Caco-2 (cell line): ENCODE results near the gene PLXNA4. TPM values are rescaled to one million over a fixed set of nuclear protein-coding genes. Genes with fewer than 3 reads are reported as not detected.

Source experiments
- BruUV-seq: library from RNA; stranded (reverse); fragments of 400-500 nt; replicated peaks from 2 replicates; lab custom pipeline; 2021; lab: Mats Ljungman, UMichigan
- CTCF ChIA-PET: fragments of 300-600 bp; sonication (Branson Sonifier 250); formaldehyde crosslinking; loops from one replicate; lab custom pipeline; 2022; ENCODE audit warnings: antibody characterized with exemption; lab: Charles Lee
- POLR2A ChIA-PET: fragments of 300-600 bp; sonication (Branson Sonifier 250); formaldehyde crosslinking; loops from one replicate; lab custom pipeline; 2022; ENCODE audit warnings: antibody characterized with exemption; lab: Charles Lee
- DNase-seq, 2 experiments: peaks; one replicate each; pipeline versions ENCODE4 v3.0.0 to v3.0.0-alpha.2; 2020 to 2022
- H3K27me3 ChIP-seq: replicated peaks from 2 replicates; pipeline ENCODE4 v1.6.0; 2011; ENCODE audit warnings: low read length; ENCODE audit not compliant: control insufficient read depth, insufficient read depth
- H3K36me3 ChIP-seq: 2 replicates; pipeline ENCODE4 v1.5.1; 2011; ENCODE audit warnings: low read length; ENCODE audit not compliant: control insufficient read depth, insufficient read depth
- H3K4me1 ChIP-seq: fragments of 250-450 bp; sonication (Bioruptor Pico); 2 replicates; pipeline ENCODE4 v1.5.1; 2020; ENCODE audit warnings: mild to moderate bottlenecking
- H3K4me3 ChIP-seq: 2 replicates; pipeline ENCODE4 v1.5.1; 2011; ENCODE audit warnings: low read depth, mild to moderate bottlenecking, control low read depth, low read length
- H3K9me3 ChIP-seq: fragments of 250-450 bp; sonication (Bioruptor Pico); 2 replicates; pipeline ENCODE4 v1.5.1; 2020; ENCODE audit warnings: mild to moderate bottlenecking, moderate library complexity
- H3K27ac Mint-ChIP-seq: one replicate; pipeline ENCODE4 v1.8.0; 2022; ENCODE audit warnings: mixed read lengths; ENCODE audit not compliant: unreplicated experiment
- H3K27me3 Mint-ChIP-seq: one replicate; pipeline ENCODE4 v1.8.0; 2022; ENCODE audit warnings: mixed read lengths; ENCODE audit not compliant: insufficient read depth, unreplicated experiment
- H3K36me3 Mint-ChIP-seq: one replicate; pipeline ENCODE4 v1.8.0; 2022; ENCODE audit warnings: mild to moderate bottlenecking, mixed read lengths; ENCODE audit not compliant: insufficient read depth, unreplicated experiment
- H3K4me1 Mint-ChIP-seq: one replicate; pipeline ENCODE4 v1.8.0; 2022; ENCODE audit warnings: low read depth, mixed read lengths; ENCODE audit not compliant: unreplicated experiment
- H3K4me3 Mint-ChIP-seq: one replicate; pipeline ENCODE4 v1.8.0; 2022; ENCODE audit warnings: mild to moderate bottlenecking, moderate library complexity, mixed read lengths; ENCODE audit not compliant: unreplicated experiment
- H3K9me3 Mint-ChIP-seq: one replicate; pipeline ENCODE4 v1.8.0; 2022; ENCODE audit warnings: mixed read lengths; ENCODE audit not compliant: unreplicated experiment
- CTCF ChIP-seq, 2 experiments: fragments of 200-600 bp in 1 of 2; IDR thresholded peaks; 1 replicate in 1 of 2; 2 replicates in 1 of 2; pipeline versions ENCODE4 v1.5.1 to v1.8.0; 2011 to 2022; ENCODE audit warnings: antibody characterized with exemption in 1 of 2, control low read depth in 1 of 2, inconsistent platforms in 1 of 2, low read depth in 1 of 2, low read length in 1 of 2, mild to moderate bottlenecking in 1 of 2, moderate library complexity in 1 of 2; ENCODE audit not compliant: insufficient read depth in 1 of 2, severe bottlenecking in 1 of 2, unreplicated experiment in 1 of 2
- intact Hi-C: fragments of 100-400 bp; cut with micrococcal nuclease; formaldehyde crosslinking; loops from one replicate; pipeline ENCODE4 v1.10.0; 2022; ENCODE audit not compliant: unreplicated experiment
- total RNA-seq: library from RNA; stranded (reverse); gene quantifications from 2 replicates; pipeline ENCODE4 v1.2.3, GENCODE V29; 2022

PLXNA4 gene
- total RNA-seq, 1 experiment from 2014 or later, result 0.43 TPM

- BruUV-seq, result no TSS peak
These were observed 180.9 kb downstream of the PLXNA4 start for GRCh38 chr7:132395361-132395760.

GRCh38 chr7:132394283-132395198 lies 181.7 kb downstream of the PLXNA4 start:
- H3K9me3 ChIP-seq, result no peaks in the 10 kb centered on the region
- TF ChIP-seq CTCF (IDR thresholded peaks at IDR 0.05; ENCODE audit: insufficient read depth in 1 of 2, low read depth in 1 of 2, low read length in 1 of 2, severe bottlenecking in 1 of 2, unreplicated experiment in 1 of 2), result peak in 1 of 2 experiments; percentile 40
- Mint-ChIP-seq H3K27ac (no peak overlapping the region), H3K27me3 (peaks cover 8% of the 10 kb centered on the region), H3K9me3 (no peaks in the 10 kb centered on the region), H3K4me1 (no peaks in the 10 kb centered on the region), H3K4me3 (no peak overlapping the region), H3K36me3 (no peaks in the 10 kb centered on the region)
- H3K4me3 ChIP-seq, result no peak overlapping the region
- peak in 1 of 2 experiments; percentile 37 for DNase-seq
- no peaks in the 10 kb centered on the region for H3K4me1 ChIP-seq
- BruUV-seq, result no TSS peak
- CTCF ChIA-PET, result interaction anchor here (0.7 to 2.4 kb wide), 6 partner anchors 9 to 186 kb away, joined by 3 to 26 read pairs (median 5); no protein-coding TSS in a partner anchor
- H3K27me3 ChIP-seq, result no peaks in the 10 kb centered on the region; the same call in 1 of the 2 replicates
- no peaks in the 10 kb centered on the region for H3K36me3 ChIP-seq
- POLR2A ChIA-PET, result no interaction called here
- intact Hi-C loops, result loop anchor here (1.0 to 5.0 kb wide), 2 partner anchors 123 to 186 kb away; no protein-coding TSS in a partner anchor

More at GRCh38 chr7:132395361-132395760, 180.9 kb downstream of the PLXNA4 start:
- Histone ChIP-seq H3K36me3 (no peaks in the 10 kb centered on the region), H3K27me3 (no peaks in the 10 kb centered on the region; the same call in 1 of the 2 replicates), H3K9me3 (no peaks in the 10 kb centered on the region), H3K4me1 (no peaks in the 10 kb centered on the region), H3K4me3 (no peak overlapping the region)
- POLR2A ChIA-PET, result no interaction called here
- Mint-ChIP-seq H3K4me1 (no peaks in the 10 kb centered on the region), H3K9me3 (no peaks in the 10 kb centered on the region), H3K27me3 (peaks cover 8% of the 10 kb centered on the region), H3K36me3 (no peaks in the 10 kb centered on the region), H3K27ac (no peak overlapping the region), H3K4me3 (no peak overlapping the region)
- intact Hi-C loops, result no loop called here
- CTCF ChIA-PET, result interaction anchor here (1.7 to 2.4 kb wide), 2 partner anchors 77 to 185 kb away, joined by 8 to 26 read pairs; no protein-coding TSS in a partner anchor
- TF ChIP-seq CTCF (IDR thresholded peaks at IDR 0.05; ENCODE audit: insufficient read depth in 1 of 2, low read depth in 1 of 2, low read length in 1 of 2, severe bottlenecking in 1 of 2, unreplicated experiment in 1 of 2), result no peak
- DNase-seq, result no peak

GRCh38 chr7:132393789-132394261 lies 182.4 kb downstream of the PLXNA4 start:
- Mint-ChIP-seq H3K36me3 (no peaks in the 10 kb centered on the region), H3K27ac (no peak overlapping the region), H3K4me1 (no peaks in the 10 kb centered on the region), H3K4me3 (no peak overlapping the region), H3K27me3 (peaks cover 8% of the 10 kb centered on the region), H3K9me3 (no peaks in the 10 kb centered on the region)
- Histone ChIP-seq H3K36me3 (no peaks in the 10 kb centered on the region), H3K27me3 (no peaks in the 10 kb centered on the region; the same call in 1 of the 2 replicates), H3K4me1 (no peaks in the 10 kb centered on the region), H3K9me3 (no peaks in the 10 kb centered on the region), H3K4me3 (no peak overlapping the region)
- no peak for TF ChIP-seq CTCF (IDR thresholded peaks at IDR 0.05; ENCODE audit: insufficient read depth in 1 of 2, low read depth in 1 of 2, low read length in 1 of 2, severe bottlenecking in 1 of 2, unreplicated experiment in 1 of 2)
- ChIA-PET CTCF (interaction anchor here (0.7 to 2.4 kb wide), 6 partner anchors 8 to 187 kb away, joined by 3 to 26 read pairs (median 5); no protein-coding TSS in a partner anchor), POLR2A (no interaction called here)
- DNase-seq, result no peak
- BruUV-seq, result no TSS peak
- intact Hi-C loops, result loop anchor here (1.0 to 5.0 kb wide), 2 partner anchors 123 to 186 kb away; no protein-coding TSS in a partner anchor
